Central memory CD4-positive, alpha-beta T cell (primary cell): Measurements from ENCODE around the gene CRYBG3.
A peak's percentile ranks its signal among the peaks of the same experiment; 100 is the strongest.
"Not testable (repeated sequence)": the region's sequence is repeated elsewhere in the genome, so short reads cannot be mapped to it uniquely, and the experiment has no call there.

ENCODE experiments used
- DNase-seq: peaks from one replicate; pipeline ENCODE4 v3.0.0; 2022

The CRYBG3 gene

GRCh38 chr3:97901313-97902248 lies 79.8 kb downstream of the CRYBG3 start:
- DNase-seq, result no peak

- DNase-seq, result not testable (repeated sequence)
Observed at GRCh38 chr3:97909830-97910229, 88.0 kb downstream of the CRYBG3 start.

- DNase-seq, result peak; percentile 58
Observed at GRCh38 chr3:97910236-97910831, 88.5 kb downstream of the CRYBG3 start.

GRCh38 chr3:97910931-97911351 lies 89.1 kb downstream of the CRYBG3 start:
- DNase-seq, result peak; percentile 61

GRCh38 chr3:97911459-97911858 lies 89.6 kb downstream of the CRYBG3 start:
- DNase-seq, result no peak

GRCh38 chr3:97914388-97914787 lies 92.6 kb downstream of the CRYBG3 start:
- no peak for DNase-seq

- no peak for DNase-seq
Observed at GRCh38 chr3:97916576-97916975, 94.8 kb downstream of the CRYBG3 start.

- no peak for DNase-seq
Observed at GRCh38 chr3:97917813-97918536, 96.2 kb downstream of the CRYBG3 start.

- no peak for DNase-seq
Observed at GRCh38 chr3:97927704-97928103, 105.9 kb downstream of the CRYBG3 start.

GRCh38 chr3:97928986-97929385 lies 107.2 kb downstream of the CRYBG3 start:
- DNase-seq, result no peak

GRCh38 chr3:97930018-97930417 lies 108.2 kb downstream of the CRYBG3 start:
- no peak for DNase-seq

- DNase-seq, result no peak
Observed at GRCh38 chr3:97931218-97931617, 109.4 kb downstream of the CRYBG3 start.

GRCh38 chr3:97932387-97932801 lies 110.6 kb downstream of the CRYBG3 start:
- DNase-seq, result no peak

GRCh38 chr3:97934980-97935695 lies 113.3 kb downstream of the CRYBG3 start:
- no peak for DNase-seq

- no peak for DNase-seq
Observed at GRCh38 chr3:97935842-97936241, 114.0 kb downstream of the CRYBG3 start.

- DNase-seq, result no peak
Observed at GRCh38 chr3:97937205-97937604, 115.4 kb downstream of the CRYBG3 start.

- DNase-seq, result no peak
Observed at GRCh38 chr3:97938444-97938843, 116.6 kb downstream of the CRYBG3 start.

GRCh38 chr3:97939401-97939800 lies 117.6 kb downstream of the CRYBG3 start:
- no peak for DNase-seq

GRCh38 chr3:97940034-97940433 lies 118.2 kb downstream of the CRYBG3 start:
- DNase-seq, result no peak

GRCh38 chr3:97942801-97943546 lies 121.2 kb downstream of the CRYBG3 start:
- no peak for DNase-seq

GRCh38 chr3:97948351-97949109 lies 126.7 kb downstream of the CRYBG3 start:
- DNase-seq, result no peak
